ENCODE data around the gene BTBD9.

BTBD9 gene

GRCh38 chr6:38162493-38163185 lies 477.1 kb downstream of the BTBD9 start:
- no peak overlapping the region for H3K4me3 ChIP-seq (ENCODE audit: low read length)
- no peak for DNase-seq (ENCODE audit: low read depth)
- TF ChIP-seq CTCF (IDR thresholded peaks at IDR 0.05; ENCODE audit: insufficient read depth, low read depth, low read length, missing control alignments), result no peak

GRCh38 chr6:38161754-38162492 lies 477.8 kb downstream of the BTBD9 start:
- DNase-seq (ENCODE audit: low read depth), result no peak
- H3K4me3 ChIP-seq (ENCODE audit: low read length), result no peak overlapping the region
- no peak for TF ChIP-seq CTCF (IDR thresholded peaks at IDR 0.05; ENCODE audit: insufficient read depth, low read depth, low read length, missing control alignments)

GRCh38 chr6:38161331-38161730 lies 478.4 kb downstream of the BTBD9 start:
- TF ChIP-seq CTCF (IDR thresholded peaks at IDR 0.05; ENCODE audit: insufficient read depth, low read depth, low read length, missing control alignments), result no peak
- DNase-seq (ENCODE audit: low read depth), result no peak
- no peak overlapping the region for H3K4me3 ChIP-seq (ENCODE audit: low read length)

- no peak overlapping the region for H3K4me3 ChIP-seq (ENCODE audit: low read length)
- no peak for TF ChIP-seq CTCF (IDR thresholded peaks at IDR 0.05; ENCODE audit: insufficient read depth, low read depth, low read length, missing control alignments)
- DNase-seq (ENCODE audit: low read depth), result no peak
These were observed 478.9 kb downstream of the BTBD9 start for GRCh38 chr6:38160831-38161230.

- no peak overlapping the region for H3K4me3 ChIP-seq (ENCODE audit: low read length)
- no peak for DNase-seq (ENCODE audit: low read depth)
- TF ChIP-seq CTCF (IDR thresholded peaks at IDR 0.05; ENCODE audit: insufficient read depth, low read depth, low read length, missing control alignments), result no peak
These were observed 480.1 kb downstream of the BTBD9 start for GRCh38 chr6:38159596-38159995.

- no peak overlapping the region for H3K4me3 ChIP-seq (ENCODE audit: low read length)
- no peak for TF ChIP-seq CTCF (IDR thresholded peaks at IDR 0.05; ENCODE audit: insufficient read depth, low read depth, low read length, missing control alignments)
- DNase-seq (ENCODE audit: low read depth), result no peak
These were observed 480.9 kb downstream of the BTBD9 start for GRCh38 chr6:38158762-38159350.
